ENCODE measurements around the gene GLI3. TPM values are rescaled to one million over a fixed set of nuclear protein-coding genes. Genes with fewer than 3 reads are reported as not detected.

Gene GLI3
- total and polyA plus RNA-seq, 2 donors from 2014 or later, result 0.92 to 11.1 TPM

DNA sequence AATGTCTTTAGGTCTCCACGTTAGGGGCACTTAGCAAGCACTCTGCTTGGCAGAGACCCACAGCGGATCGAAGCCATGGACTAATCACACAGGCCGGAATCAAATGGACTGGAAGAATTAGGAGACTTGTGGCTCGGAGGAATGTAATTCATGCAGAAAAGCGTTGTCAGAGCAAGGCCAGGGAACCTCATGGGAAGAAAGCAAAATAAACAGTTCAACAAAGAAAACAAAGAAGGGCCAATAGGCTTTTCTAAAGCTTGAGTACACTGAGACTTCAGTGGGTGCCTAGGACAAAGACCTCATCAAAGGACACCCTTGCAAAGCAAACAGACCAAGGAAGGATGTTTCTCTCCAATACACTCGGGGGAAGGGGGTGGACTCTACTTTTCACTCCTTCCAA, 171.1 kb downstream of the GLI3 start:
- TF ChIP-seq, protein P1, sequence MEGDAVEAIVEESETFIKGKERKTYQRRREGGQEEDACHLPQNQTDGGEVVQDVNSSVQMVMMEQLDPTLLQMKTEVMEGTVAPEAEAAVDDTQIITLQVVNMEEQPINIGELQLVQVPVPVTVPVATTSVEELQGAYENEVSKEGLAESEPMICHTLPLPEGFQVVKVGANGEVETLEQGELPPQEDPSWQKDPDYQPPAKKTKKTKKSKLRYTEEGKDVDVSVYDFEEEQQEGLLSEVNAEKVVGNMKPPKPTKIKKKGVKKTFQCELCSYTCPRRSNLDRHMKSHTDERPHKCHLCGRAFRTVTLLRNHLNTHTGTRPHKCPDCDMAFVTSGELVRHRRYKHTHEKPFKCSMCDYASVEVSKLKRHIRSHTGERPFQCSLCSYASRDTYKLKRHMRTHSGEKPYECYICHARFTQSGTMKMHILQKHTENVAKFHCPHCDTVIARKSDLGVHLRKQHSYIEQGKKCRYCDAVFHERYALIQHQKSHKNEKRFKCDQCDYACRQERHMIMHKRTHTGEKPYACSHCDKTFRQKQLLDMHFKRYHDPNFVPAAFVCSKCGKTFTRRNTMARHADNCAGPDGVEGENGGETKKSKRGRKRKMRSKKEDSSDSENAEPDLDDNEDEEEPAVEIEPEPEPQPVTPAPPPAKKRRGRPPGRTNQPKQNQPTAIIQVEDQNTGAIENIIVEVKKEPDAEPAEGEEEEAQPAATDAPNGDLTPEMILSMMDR (IDR thresholded peaks at IDR 0.05; ENCODE audit: borderline replicate concordance, extremely low read depth, insufficient read depth), result no peak
- intact Hi-C loops (cut with DNase I), result no loop called here
- Histone ChIP-seq H3K27ac (ENCODE audit: low read depth in 2 of 2, low read length in 2 of 2) (no peak overlapping the region), H3K27me3 (ENCODE audit: control insufficient read depth, insufficient read depth, low read length) (no peaks in the 10 kb centered on the region), H3K4me3 (ENCODE audit: low read length in 3 of 3) (no peak overlapping the region), H3K9me3 (ENCODE audit: control insufficient read depth in 2 of 3, insufficient read depth in 1 of 3, low read length in 3 of 3) (no peaks in the 10 kb centered on the region), H3K9ac (ENCODE audit: low read length in 3 of 3) (no peak overlapping the region), H3K4me1 (ENCODE audit: control insufficient read depth in 2 of 3, insufficient read depth in 2 of 3, low read depth in 1 of 3, low read length in 3 of 3) (peaks cover 0 to 14% (median 6%) of the 10 kb centered on the region in 3 donors), H3K36me3 (ENCODE audit: control insufficient read depth in 2 of 3, insufficient read depth in 3 of 3, low read length in 3 of 3) (no peaks in the 10 kb centered on the region)
- no peak for FAIRE-seq
- no peak for DNase-seq

DNA sequence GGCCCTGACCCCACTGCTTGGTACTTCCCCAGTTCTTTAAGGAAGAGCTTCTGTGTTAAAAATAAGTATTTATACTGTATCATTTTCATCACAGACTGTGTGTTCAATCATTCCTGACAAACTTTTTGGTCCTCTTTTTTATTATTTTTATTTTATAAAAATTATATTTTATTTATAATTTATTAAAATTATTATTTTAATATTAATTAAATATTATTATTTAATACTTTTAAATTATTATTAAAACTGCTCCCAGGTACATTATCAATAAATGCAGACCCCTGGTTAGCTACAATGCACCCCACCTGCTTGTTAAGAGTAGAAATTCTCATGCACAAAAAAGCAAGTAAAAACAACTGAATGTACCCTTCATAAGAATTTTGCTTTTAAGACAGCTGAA, 172.0 kb downstream of the GLI3 start:
- DNase-seq, result no peak
- H3K9me3 ChIP-seq (ENCODE audit: control insufficient read depth in 2 of 3, insufficient read depth in 1 of 3, low read length in 3 of 3), result no peaks in the 10 kb centered on the region
- FAIRE-seq, result peak; percentile 38
- H3K36me3 ChIP-seq (ENCODE audit: control insufficient read depth in 2 of 3, insufficient read depth in 3 of 3, low read length in 3 of 3), result no peaks in the 10 kb centered on the region
- H3K9ac ChIP-seq (ENCODE audit: low read length in 3 of 3), result no peak overlapping the region
- no peaks in the 10 kb centered on the region for H3K27me3 ChIP-seq (ENCODE audit: control insufficient read depth, insufficient read depth, low read length)
- H3K27ac ChIP-seq (ENCODE audit: low read depth in 2 of 2, low read length in 2 of 2), result no peak overlapping the region
- intact Hi-C loops (cut with DNase I), result no loop called here
- peaks cover 0 to 14% (median 6%) of the 10 kb centered on the region in 3 donors for H3K4me1 ChIP-seq (ENCODE audit: control insufficient read depth in 2 of 3, insufficient read depth in 2 of 3, low read depth in 1 of 3, low read length in 3 of 3)
- H3K4me3 ChIP-seq (ENCODE audit: low read length in 3 of 3), result no peak overlapping the region
- TF ChIP-seq, protein P1 (IDR thresholded peaks at IDR 0.05; ENCODE audit: borderline replicate concordance, extremely low read depth, insufficient read depth), result no peak

DNA sequence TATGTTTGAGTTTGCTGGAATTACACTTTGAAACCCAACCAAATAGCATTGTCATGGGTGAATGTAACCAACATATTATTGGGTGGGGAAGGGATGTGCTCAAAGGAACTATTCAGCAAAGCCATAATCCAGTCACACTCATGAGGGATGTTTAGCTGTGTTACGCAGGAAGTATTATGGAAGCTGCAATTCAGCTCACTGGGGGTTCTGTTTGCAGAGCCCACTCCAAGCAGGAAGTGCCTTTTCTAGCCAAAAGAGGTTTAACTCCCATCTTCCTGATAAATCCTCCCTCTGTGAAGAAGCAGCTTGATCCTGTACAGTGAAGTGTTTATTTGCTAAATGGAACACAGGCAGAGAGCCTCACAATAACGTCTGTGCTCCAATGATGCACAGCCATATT, 172.5 kb downstream of the GLI3 start:
- no peaks in the 10 kb centered on the region for H3K36me3 ChIP-seq (ENCODE audit: control insufficient read depth in 2 of 3, insufficient read depth in 3 of 3, low read length in 3 of 3)
- FAIRE-seq (no peak), DNase-seq (no peak)
- H3K9me3 ChIP-seq (ENCODE audit: control insufficient read depth in 2 of 3, insufficient read depth in 1 of 3, low read length in 3 of 3), result no peaks in the 10 kb centered on the region
- peaks cover 0 to 14% (median 6%) of the 10 kb centered on the region in 3 donors for H3K4me1 ChIP-seq (ENCODE audit: control insufficient read depth in 2 of 3, insufficient read depth in 2 of 3, low read depth in 1 of 3, low read length in 3 of 3)
- H3K9ac ChIP-seq (ENCODE audit: low read length in 3 of 3), result no peak overlapping the region
- H3K4me3 ChIP-seq (ENCODE audit: low read length in 3 of 3), result no peak overlapping the region
- H3K27me3 ChIP-seq (ENCODE audit: control insufficient read depth, insufficient read depth, low read length), result no peaks in the 10 kb centered on the region
- intact Hi-C loops (cut with DNase I), result no loop called here
- TF ChIP-seq, protein P1 (IDR thresholded peaks at IDR 0.05; ENCODE audit: borderline replicate concordance, extremely low read depth, insufficient read depth), result no peak
- H3K27ac ChIP-seq (ENCODE audit: low read depth in 2 of 2, low read length in 2 of 2), result no peak overlapping the region

DNA sequence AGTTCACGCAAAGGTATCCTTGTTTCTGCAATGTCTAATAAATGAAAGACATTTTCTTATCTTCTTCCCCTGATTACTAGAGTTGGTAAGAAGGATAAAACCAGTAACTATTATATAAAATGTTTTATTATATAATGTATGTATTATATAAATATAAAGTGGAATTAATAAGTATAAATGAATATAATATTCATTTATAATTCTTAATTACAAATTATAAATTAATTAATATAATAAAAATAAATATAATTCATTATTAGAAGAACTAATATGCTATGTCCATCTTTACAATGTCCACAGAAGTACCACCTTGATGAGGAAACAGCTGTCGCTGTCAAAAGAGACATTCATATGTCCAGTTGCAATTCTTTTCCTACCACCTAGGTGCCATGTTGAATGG, 177.7 kb downstream of the GLI3 start:
- Histone ChIP-seq H3K9me3 (ENCODE audit: control insufficient read depth in 2 of 3, insufficient read depth in 1 of 3, low read length in 3 of 3) (no peaks in the 10 kb centered on the region), H3K27ac (ENCODE audit: low read depth in 2 of 2, low read length in 2 of 2) (no peak overlapping the region), H3K27me3 (ENCODE audit: control insufficient read depth, insufficient read depth, low read length) (no peaks in the 10 kb centered on the region), H3K4me3 (ENCODE audit: low read length in 3 of 3) (no peak overlapping the region), H3K4me1 (ENCODE audit: control insufficient read depth in 2 of 3, insufficient read depth in 2 of 3, low read depth in 1 of 3, low read length in 3 of 3) (no peaks in the 10 kb centered on the region), H3K36me3 (ENCODE audit: control insufficient read depth in 2 of 3, insufficient read depth in 3 of 3, low read length in 3 of 3) (no peaks in the 10 kb centered on the region), H3K9ac (ENCODE audit: low read length in 3 of 3) (no peak overlapping the region)
- intact Hi-C loops (cut with DNase I), result no loop called here
- DNase-seq, result no peak
- peak; percentile 71 for FAIRE-seq
- TF ChIP-seq, protein P1 (IDR thresholded peaks at IDR 0.05; ENCODE audit: borderline replicate concordance, extremely low read depth, insufficient read depth), result no peak

All from kidney (tissue), 14 donors.